GM12873 (cell line): Measurements from ENCODE around the gene MRPL43.

Experiments
- CTCF ChIP-seq: IDR thresholded peaks from 2 replicates; pipeline ENCODE4 v1.5.1; 2012; ENCODE audit warnings: low read depth, mild to moderate bottlenecking, moderate library complexity, low read length, control low read depth; ENCODE audit not compliant: insufficient read depth; ENCODE audit errors: missing control alignments

MRPL43 gene

DNA sequence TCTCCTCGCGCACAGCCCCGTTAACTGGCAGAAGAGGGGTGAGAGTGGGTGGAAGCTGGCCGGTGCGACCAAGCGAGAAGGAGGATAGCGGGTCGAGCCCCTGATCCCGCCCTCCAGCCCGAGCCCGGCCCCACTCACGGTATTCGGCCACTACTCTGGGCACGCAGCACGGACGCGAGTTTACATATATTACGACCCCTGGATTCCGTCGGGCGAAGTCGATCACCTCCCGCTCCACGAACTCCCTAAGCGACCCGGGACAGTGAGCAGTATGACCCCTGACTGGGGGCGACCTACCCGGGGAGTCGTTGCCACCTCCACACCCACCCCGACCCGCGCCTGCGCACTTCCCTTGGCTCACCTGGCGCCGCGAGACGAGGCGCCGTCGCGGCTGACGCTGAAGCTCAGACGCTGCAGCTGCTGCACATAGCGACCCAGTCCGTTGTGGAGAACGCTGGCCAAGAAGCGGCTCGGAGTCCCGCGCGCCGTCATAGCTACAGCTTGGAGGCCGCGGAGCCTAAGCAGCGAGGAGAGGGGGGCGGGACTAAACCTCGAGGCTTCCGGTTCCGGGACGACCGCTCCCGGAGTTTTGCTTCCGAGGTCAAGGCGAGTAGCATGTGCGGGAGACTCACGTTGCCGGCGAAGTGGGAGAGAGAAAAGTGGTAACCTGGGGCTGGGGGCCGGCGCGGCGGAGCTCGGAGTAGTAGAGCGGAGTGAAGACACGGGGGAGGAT, at the start of gene MRPL43, which contains the start of gene TWNK:
Gene MRPL43, minus strand, starts transcription at position 546 of the 733 bp plus-strand sequence. Its CDS starts 54 bp downstream, at position 492.
Gene TWNK, plus strand, starts transcription at position 592 of the 733 bp plus-strand sequence. CDS start 668 bp downstream, outside the sequence.
- TF ChIP-seq CTCF: no peak

DNA sequence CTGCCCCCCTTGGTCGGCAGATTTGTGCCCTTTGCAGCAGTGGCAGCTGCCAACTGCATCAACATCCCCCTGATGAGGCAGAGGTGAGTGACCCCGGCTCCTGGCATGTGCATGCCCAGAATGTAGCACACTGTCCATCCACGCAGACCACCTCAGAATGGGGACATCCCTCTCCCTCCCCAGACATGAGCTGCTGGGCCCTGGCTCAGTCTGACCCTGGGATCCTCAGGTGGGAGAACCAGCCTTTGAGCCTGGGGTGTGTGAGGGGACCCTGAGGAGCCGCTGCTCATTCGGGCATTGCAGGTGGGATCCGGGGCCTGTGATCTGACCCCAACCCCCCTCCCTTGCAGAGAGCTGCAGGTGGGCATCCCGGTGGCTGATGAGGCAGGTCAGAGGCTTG, 49.4 kb upstream of the MRPL43 start:
- TF ChIP-seq CTCF: no peak

DNA sequence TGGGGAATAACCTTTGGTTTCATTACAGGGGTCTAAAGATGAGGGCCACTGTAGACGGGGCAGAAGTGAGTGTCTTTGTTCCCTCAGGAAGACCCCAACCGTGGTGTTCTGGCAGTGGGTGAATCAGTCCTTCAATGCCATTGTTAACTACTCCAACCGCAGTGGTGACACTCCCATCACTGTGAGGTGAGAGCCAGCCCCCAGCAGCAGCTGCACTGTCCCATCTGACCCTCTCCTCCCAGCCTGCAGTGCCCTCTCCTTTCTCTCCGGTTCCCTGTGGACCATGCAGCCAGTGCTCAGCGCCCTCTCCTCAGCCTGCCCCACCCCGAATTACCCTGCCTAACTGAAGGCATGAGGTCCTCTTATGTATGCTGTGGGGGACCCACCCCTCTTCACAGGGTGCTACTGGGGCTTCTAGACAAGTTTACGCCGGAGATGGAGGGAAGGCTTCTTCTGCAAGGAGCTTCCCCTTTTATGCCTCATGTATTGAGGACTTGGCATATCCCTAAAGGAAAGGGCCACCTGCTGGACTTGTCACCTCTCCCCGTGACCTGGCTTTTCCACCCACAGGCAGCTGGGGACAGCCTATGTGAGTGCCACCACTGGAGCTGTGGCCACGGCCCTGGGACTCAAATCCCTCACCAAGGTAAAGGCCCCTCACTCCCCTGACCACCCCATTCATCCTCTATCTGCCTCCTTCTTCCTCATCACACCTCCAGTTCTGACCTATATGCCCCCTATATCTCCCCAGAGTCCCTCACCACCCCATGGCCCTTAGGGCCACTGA, 48.8 kb upstream of the MRPL43 start:
- TF ChIP-seq CTCF: no peak

DNA sequence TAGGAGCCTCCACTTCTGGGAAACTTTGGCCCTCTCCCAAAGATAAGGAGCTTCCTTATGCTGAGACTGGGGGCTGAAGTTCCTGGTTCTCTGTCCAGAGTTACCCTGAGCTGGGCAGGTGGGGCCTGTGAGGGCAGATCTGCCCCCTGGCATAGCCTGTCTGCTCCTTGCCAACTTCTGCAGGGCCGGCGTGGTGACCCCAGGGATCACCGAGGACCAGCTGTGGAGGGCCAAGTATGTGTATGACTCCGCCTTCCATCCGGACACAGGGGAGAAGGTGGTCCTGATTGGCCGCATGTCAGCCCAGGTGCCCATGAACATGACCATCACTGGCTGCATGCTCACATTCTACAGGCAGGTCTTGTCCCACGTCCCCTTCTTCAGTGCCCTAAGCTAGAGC, 48.0 kb upstream of the MRPL43 start:
- no peak for TF ChIP-seq CTCF

GRCh38 chr10:101033276-101033675, 46.0 kb upstream of the MRPL43 start:
- TF ChIP-seq CTCF: no peak

DNA sequence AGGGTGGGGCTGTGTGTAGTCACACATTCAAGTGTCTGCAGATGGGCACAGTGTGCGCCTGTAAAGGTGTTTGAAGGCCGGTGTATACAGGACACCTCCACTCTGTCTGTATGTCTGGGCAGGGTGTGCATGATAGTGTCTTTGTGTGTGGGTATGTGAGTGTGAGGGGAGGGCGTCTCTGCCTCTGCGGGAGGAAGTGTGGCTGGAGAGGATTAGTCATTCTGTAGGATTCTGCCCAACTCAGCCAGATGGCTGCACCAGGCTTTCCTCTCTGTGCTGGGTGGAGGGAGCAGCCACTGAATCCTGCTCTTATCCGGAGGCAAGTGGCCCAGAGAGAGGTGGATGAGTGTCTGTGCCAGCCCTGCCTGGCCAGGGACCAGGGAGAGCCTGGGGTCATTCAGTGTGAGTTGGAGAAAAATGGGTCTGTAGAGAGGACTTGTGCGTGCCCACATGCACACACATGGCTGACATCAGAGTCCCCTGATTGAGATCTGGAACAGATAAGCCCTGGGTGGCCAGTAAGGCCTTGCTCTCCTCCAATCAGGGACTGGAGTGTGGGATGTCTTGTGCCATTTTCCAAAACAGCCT, 45.4 kb upstream of the MRPL43 start:
- no peak for TF ChIP-seq CTCF
